NCI-H2196 treated with DMSO at 0.1 percent for 48 hours (cell line): ENCODE measurements around the gene ZNF367.
"Not testable (repeated sequence)": the region's sequence is repeated elsewhere in the genome, so short reads cannot be mapped to it uniquely, and the experiment has no call there.

ENCODE experiments used
- DNase-seq: peaks from one replicate; lab custom pipeline; 2025; ENCODE audit not compliant: unreplicated experiment; lab: John Stamatoyannopoulos, UW

ZNF367 gene

DNA sequence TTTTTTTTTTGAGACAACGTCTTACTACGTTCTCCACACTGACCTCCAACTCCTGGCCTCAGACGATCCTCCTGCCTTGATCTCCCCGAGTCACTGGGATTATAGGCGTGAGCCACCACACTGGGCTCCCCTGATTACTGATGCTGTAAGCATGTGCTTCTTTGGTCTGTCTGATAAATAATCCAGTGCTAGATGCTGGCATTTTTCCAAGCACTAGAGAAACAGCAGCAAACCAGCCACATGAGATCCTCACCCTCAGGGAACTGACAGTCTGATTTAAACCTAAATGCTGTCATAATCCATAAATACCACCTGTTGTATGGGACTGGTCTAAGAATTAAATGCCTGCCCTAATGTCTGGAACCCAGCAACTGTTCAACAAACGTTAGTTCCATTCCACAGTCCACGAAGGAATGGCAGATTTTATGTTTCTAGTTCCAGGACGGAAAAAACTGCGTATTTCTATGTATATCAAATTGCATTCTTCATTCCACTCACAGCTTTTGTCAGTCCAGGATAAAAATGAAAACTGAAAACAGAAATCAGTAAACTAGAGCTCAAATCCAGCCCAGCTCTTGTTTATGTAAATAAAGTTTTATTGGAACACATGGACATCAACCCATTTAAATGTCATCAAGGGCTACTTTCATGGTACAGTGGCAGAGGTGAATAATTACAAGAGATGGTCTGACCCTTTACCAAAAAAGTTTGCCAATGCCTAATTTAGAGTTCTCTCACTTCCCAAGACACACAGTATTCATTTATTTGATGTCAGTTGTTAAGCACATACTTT lies 54.8 kb downstream of the ZNF367 start:
- no peak for DNase-seq

DNA sequence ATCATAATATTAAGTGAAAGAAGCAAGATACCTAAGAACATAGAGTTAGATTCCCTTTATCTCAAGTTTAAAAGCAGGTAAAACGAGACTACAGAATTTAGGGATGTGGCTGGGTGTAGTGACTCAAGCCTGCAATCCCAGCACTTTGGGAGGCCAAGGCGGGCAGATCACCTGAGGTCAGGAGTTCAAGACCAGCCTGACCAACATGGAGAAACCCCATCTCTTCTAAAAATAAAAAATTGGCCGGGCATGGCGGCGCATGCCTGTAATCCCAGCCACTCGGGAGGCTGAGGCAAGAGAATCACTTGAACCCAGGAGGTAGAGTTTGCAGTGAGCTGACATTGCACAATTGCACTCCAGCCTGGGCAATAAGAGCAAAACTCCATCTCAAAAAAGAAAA lies 56.1 kb downstream of the ZNF367 start:
- not testable (repeated sequence) for DNase-seq

DNA sequence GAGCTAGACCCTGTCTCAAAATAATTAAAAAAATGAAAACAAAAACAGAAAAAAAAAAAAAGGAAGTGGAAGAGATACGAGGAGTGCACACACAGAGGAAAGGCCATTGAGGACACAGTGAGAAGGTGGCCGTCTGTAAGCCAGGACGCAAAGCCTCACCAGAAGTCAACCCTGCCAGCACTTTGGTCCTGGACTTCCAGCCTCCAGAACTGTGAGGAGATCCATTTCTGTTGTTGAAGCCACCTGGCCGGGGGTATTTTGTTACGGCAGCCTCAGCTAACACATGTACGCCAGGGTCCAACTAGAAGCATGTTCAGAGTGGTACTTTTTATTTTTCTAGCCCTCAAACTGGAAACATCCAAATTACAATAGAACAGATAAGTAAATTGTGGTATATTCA lies 56.5 kb downstream of the ZNF367 start:
- DNase-seq, result no peak

DNA sequence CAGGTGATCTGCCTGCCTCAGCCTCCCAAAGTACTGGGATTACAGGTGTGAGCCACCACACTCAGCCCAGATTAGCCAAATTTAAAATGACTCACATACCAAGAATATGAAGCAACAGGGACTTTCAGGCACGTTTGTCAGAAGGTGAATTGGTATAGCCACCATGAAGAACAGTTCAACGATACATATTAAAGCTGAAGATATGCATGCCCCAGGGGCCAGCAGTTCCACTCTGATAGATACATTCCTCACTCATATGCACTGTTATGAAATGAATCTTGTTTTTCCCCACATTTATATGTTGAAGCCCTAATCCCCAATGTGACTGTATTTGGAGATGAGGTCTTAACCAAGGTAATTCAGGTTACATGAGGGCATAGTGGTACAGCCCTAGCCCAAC lies 57.2 kb downstream of the ZNF367 start:
- DNase-seq, result no peak

DNA sequence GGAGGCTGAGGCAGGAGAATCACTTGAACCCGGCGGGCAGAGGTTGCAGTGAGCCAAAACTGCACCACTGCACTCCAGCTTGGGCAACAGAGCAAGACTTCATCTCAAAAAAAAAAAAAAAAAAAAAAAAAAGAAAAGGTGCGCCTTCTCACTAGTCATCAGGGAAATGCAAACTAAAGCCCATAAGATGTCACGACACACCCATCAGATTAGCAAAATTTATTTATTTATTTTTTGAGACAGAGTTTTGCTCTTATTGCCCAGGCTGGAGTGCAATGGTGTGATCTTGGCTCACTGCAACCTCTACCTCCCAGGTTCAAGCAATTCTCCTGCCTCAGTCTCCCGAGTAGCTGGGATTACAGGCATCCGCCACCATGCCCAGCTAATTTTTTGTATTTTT lies 57.6 kb downstream of the ZNF367 start:
- DNase-seq, result not testable (repeated sequence)

DNA sequence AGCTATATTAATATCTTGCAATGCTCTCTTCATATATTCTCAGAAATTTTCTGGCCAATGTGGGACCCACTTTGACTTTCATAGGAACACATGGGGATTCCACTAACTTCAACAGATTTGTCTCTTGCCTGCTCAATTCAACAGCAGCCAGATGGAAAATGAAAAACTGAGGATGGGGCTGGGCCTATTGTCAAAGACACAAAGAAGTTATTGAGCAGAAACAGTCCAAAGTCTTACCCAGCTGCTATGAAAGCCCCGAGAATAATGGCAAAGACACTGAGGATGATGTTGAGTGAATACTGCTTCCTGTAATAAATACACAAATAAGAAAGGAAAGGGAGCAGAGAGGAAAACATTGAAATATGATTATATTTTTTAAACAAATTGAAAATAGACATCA lies 67.3 kb downstream of the ZNF367 start:
- DNase-seq, result no peak

DNA sequence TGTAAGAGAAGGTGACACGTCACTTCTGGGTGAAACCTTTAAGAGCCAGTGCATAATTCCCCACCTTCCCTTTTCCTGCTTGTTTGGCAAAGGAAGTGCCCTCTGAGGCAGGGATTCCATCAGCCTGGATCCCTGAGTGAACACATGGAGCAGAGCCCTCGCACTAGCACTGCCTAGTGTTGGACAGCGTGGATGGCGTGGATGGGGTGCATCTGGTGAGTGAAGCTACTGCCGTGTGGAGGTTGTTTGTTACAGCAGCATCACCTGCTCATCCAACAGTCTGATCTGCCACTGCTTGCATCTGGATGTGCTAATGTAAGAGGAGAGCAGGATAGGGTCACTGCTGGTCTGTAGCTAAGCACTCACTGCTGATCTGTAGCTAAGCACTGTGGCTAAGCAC lies 69.9 kb downstream of the ZNF367 start:
- DNase-seq, result no peak

DNA sequence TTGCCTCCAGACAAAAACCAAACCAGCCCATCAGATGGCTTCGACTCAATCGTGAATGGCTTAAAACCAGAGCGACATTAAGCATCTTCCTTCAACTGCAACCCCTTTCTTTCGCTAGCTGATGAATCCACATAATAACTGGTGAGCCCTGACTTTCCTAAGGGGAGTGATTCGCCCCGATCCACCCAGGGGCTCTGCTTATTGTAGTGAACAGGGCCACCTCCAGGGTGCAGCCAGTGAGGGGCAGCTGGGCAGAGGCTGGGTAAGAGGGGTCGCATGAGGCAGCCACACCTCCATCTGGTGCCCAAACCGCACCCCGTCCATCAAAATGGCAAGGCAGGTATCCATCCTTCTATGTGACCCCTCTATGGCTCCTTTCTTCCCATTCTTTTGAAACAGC lies 72.6 kb downstream of the ZNF367 start:
- no peak for DNase-seq

DNA sequence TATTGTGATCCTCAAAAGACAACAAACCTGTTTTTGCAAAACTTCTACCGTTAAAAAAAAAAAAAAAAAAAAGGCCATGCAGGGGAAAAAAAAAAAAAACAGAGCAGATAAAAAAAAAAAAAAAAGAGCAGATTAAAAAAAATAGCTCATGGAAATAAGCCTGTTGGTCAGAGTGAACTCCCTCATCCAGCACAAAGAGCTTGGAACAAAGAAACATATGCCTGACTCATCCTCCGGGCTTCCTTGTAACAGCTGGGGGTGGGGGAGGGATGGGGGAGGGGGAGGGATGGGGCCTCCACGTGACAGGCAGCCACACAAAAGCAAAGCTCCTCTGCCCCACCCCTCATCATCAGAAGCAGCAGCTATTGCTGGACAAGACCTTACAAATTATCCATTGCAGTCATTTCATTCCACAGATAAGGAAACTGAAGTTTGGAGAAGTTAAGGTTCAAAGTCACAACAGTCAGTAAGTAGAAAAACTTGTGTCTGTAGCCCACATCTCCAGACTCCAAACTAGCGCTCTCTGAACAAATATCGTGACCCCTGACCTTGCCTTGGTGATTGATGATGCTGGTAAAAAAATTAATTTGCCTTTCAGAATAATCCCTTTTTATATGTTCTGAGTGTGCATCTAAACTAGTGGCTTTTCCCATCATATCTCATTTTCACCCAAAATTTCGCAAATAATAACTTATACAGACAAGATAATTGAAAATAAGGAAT lies 73.6 kb downstream of the ZNF367 start:
- peak; percentile 27 for DNase-seq

DNA sequence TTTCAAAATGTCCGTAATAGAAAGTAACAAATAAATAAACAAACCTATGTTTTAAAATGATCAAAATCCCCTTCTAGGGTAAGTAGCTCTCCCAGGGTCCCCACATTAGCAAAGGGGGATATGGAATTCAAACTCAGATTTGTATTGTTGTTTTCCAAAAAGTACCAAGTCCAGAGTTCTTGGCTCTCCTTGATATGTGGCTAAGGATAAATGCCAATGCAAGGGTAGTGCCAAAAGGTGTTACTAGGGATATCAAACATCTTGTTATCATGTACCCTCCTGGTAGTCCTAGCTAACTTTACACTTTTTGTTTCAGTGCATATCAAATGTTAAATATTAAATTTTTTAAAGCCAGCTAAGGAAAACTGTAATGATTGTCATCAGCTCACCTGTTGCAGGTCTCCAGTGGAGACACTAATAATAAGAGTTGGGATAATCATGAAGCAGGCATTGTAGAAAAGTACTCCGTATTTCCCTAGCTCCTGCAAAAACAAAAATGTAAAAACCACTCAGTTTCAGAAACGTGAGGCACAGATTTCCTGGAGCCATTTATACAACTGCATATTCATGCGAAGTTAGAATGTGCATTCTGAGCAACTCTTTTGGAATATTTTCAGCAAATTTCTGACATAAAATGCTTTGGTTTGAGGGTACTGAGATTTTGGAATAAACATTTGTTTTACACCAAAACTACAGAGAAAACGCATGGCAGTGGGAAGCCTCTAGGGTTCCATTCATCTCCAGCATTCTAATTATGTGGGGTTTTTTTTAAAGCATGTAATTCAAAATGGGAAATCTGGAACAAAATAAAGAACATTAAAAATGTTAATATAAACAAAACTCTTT lies 74.4 kb downstream of the ZNF367 start:
- DNase-seq, result no peak

DNA sequence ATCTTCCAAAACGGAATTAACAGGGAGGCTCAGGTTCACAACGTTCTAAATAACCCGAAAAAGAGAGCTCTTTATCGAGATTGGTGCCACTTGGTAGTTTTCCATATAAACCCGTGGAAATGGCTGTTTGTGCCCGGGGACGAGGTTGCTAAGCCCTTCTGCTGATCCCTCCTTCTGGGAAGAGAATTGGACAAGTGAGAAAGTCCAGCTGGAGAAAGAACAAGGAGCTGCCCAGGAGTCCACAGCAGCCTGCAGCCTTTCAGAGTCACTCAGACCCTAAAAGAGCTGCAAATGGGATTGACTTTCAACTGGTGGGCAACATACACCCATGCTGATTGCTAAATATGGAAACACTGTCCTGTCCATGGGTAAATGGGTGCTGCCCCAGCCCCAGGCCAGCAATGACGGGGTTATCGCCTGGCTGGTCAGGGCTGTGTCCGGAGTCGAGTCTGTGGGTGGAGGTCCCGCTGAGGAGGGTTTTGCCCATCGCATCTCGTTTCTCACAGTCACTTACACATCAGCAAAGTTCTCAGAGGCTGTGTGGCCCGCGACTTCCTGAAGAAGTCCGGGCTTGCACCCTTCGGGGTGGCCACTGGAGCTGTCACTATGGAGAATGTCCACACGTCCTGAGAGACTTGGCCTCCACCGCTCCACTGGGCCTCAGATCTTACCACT lies 75.5 kb downstream of the ZNF367 start:
- DNase-seq, result no peak

DNA sequence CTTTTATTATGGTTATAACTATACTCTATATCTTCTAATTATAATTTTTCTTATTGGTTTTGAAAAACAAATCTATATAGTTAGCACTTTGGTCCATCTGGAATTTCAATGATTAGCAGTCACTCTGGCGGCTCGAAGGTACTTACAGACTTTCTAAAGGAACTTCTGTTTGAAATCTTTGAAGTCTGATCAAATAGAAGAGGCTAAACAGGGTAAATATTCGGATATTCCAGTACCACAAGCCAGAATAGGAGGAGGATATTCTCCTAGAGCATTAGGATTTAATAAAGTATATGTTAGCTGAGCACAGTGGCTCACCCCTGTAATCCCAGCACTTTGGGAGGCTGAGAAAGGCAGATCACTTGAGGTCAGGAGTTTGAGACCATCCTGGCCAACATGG lies 77.5 kb downstream of the ZNF367 start:
- no peak for DNase-seq

DNA sequence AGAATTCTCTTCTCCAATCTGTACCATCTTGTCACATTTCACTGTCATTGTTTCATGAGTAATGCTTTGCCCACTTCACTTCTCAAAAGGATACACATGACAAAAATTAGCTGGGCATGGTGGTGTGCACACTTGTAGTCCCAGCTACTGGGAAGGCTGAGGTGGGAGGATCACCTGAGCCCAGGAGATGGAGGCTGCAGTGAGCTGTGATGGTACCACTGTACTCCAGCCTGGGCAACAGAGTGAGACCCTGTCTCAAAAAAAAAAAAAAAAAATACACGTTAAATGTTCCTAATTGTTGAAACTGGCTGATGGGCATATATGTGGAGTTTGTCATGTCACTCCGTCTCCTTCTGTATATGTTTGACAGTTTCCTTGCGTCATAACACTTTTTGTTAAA lies 79.9 kb downstream of the ZNF367 start:
- no peak for DNase-seq
